HCT116 (cell line): ENCODE results near the gene CYP46A1. TPM values are rescaled to one million over a fixed set of nuclear protein-coding genes. Genes with fewer than 3 reads are reported as not detected.

Experiments
- ATAC-seq: fragments of 200-7000 bp; cut with Tn5 transposase; 2 replicates; pipeline ENCODE4 v1.9.1; 2020; ENCODE audit warnings: mild to moderate bottlenecking, moderate library complexity
- BruUV-seq: library from RNA; stranded (reverse); fragments of 400-500 nt; replicated peaks from 2 replicates; lab custom pipeline; 2021; lab: Mats Ljungman, UMichigan
- CTCF ChIA-PET: fragments of 300-600 bp; sonication (Branson Sonifier 250); formaldehyde crosslinking; loops from one replicate; lab custom pipeline; 2021; ENCODE audit warnings: antibody characterized with exemption; lab: Charles Lee
- POLR2A ChIA-PET: fragments of 300-600, 350-600 bp; sonication (Branson Sonifier 250); formaldehyde crosslinking; loops from one replicate; lab custom pipeline; 2021; ENCODE audit warnings: antibody characterized with exemption; lab: Charles Lee
- RAD21 ChIA-PET, 2 experiments: fragments of 300-600 bp; sonication (Branson Sonifier 250); formaldehyde crosslinking; loops; one replicate each; lab custom pipeline; 2023; ENCODE audit warnings: low total read pairs in 2 of 2; ENCODE audit not compliant: uncharacterized antibody in 2 of 2, unreplicated experiment in 2 of 2, low non-redundant PET in 1 of 2; lab: Charles Lee
- DNase-seq: peaks from one replicate; pipeline ENCODE4 v3.0.0-alpha.2; 2010; ENCODE audit warnings: low read depth, low spot score
- H2AFZ ChIP-seq: fragments of 200-600 bp; shearing (Covaris generic), sonication (generic); 2 replicates; pipeline ENCODE4 v1.6.1; 2017; ENCODE audit warnings: low read depth, mixed run types, mixed read lengths, antibody characterized with exemption, low read length; ENCODE audit not compliant: poor library complexity, severe bottlenecking
- H3K27ac ChIP-seq: 2 replicates; pipeline ENCODE4 v1.5.1; 2012; ENCODE audit warnings: low read depth, low read length
- H3K27me3 ChIP-seq: fragments of 200-600 bp; sonication (generic); 2 replicates; pipeline ENCODE4 v1.6.1; 2016; ENCODE audit warnings: mixed run types, low read length, mixed read lengths; ENCODE audit not compliant: insufficient read depth
- H3K36me3 ChIP-seq, 2 experiments: fragments of 200-500 bp in 1 of 2; fragments of 200-600 bp in 1 of 2; sonication (Bioruptor generic) in 1 of 2; sonication (generic) in 1 of 2; 2 replicates each; pipeline versions ENCODE4 v1.5.1 to v1.6.1; 2014 to 2016; ENCODE audit warnings: low read length in 2 of 2, inconsistent platforms in 1 of 2, mixed read lengths in 1 of 2, mixed run types in 1 of 2; ENCODE audit not compliant: insufficient read depth in 2 of 2, control insufficient read depth in 1 of 2
- H3K4me1 ChIP-seq, 2 experiments: fragments of 200-600 bp in 1 of 2; sonication (generic) in 1 of 2; 2 replicates each; pipeline versions ENCODE4 v1.5.1 to v1.6.1; 2012 to 2017; ENCODE audit warnings: low read length in 2 of 2, inconsistent platforms in 1 of 2, mild to moderate bottlenecking in 1 of 2, mixed read lengths in 1 of 2, mixed run types in 1 of 2, moderate library complexity in 1 of 2; ENCODE audit not compliant: insufficient read depth in 2 of 2, control insufficient read depth in 1 of 2
- H3K4me2 ChIP-seq: fragments of 200-600 bp; sonication (generic); 2 replicates; pipeline ENCODE4 v1.6.1; 2017; ENCODE audit warnings: mixed run types, low read length, mixed read lengths
- H3K4me3 ChIP-seq, 2 experiments: fragments of 200-600 bp in 1 of 2; sonication (generic) in 1 of 2; replicated peaks in 1 of 2; 2 replicates each; pipeline ENCODE4 v1.5.1; 2011 to 2016; ENCODE audit warnings: low read length in 2 of 2, control low read depth in 1 of 2, low read depth in 1 of 2, mild to moderate bottlenecking in 1 of 2, mixed read lengths in 1 of 2, mixed run types in 1 of 2
- H3K79me2 ChIP-seq: fragments of 200-600 bp; sonication (generic); 2 replicates; pipeline ENCODE4 v1.6.1; 2017; ENCODE audit warnings: mild to moderate bottlenecking, mixed run types, low read length, moderate library complexity, mixed read lengths; ENCODE audit not compliant: insufficient read depth
- H3K9ac ChIP-seq: fragments of 200-600 bp; sonication (generic); 2 replicates; pipeline ENCODE4 v1.6.1; 2016; ENCODE audit warnings: low read length, mixed read lengths
- H3K9me2 ChIP-seq: fragments of 200-600 bp; sonication (generic), shearing (Covaris generic); 2 replicates; pipeline ENCODE4 v1.6.1; 2017; ENCODE audit warnings: mixed run types, mild to moderate bottlenecking, moderate library complexity; ENCODE audit not compliant: insufficient read depth
- H3K9me3 ChIP-seq, 2 experiments: fragments of 200-500 bp in 1 of 2; fragments of 200-600 bp in 1 of 2; sonication (Bioruptor generic) in 1 of 2; sonication (generic) in 1 of 2; 2 replicates each; pipeline ENCODE4 v1.6.1; 2014 to 2017; ENCODE audit warnings: low read length in 2 of 2, mixed read lengths in 2 of 2, inconsistent platforms in 1 of 2, low read depth in 1 of 2, mild to moderate bottlenecking in 1 of 2, mixed run types in 1 of 2, moderate library complexity in 1 of 2; ENCODE audit not compliant: control insufficient read depth in 1 of 2, insufficient read depth in 1 of 2
- H4K20me1 ChIP-seq: fragments of 200-600 bp; sonication (generic), shearing (Covaris generic); 2 replicates; pipeline ENCODE4 v1.6.1; 2017; ENCODE audit warnings: mixed run types, mild to moderate bottlenecking, moderate library complexity; ENCODE audit not compliant: insufficient read depth
- EGR1 ChIP-seq: IDR thresholded peaks from 2 replicates; pipeline ENCODE4 v1.6.1; 2012; ENCODE audit warnings: low read depth
- ELF1 ChIP-seq: IDR thresholded peaks from 2 replicates; pipeline ENCODE4 v1.6.1; 2012; ENCODE audit warnings: low read depth, borderline replicate concordance
- EZH2 ChIP-seq: fragments of 200-600 bp; sonication (generic); IDR thresholded peaks from 2 replicates; pipeline ENCODE4 v1.6.1; 2017; ENCODE audit warnings: antibody characterized with exemption, mixed run types
- FOSL1 ChIP-seq: IDR thresholded peaks from 2 replicates; pipeline ENCODE4 v1.6.1; 2012; ENCODE audit warnings: low read depth
- JUND ChIP-seq: IDR thresholded peaks from 2 replicates; pipeline ENCODE4 v1.6.1; 2012
- POLR2A ChIP-seq: IDR thresholded peaks from 2 replicates; pipeline ENCODE4 v1.7.0; 2011; ENCODE audit warnings: borderline replicate concordance; ENCODE audit not compliant: insufficient read depth, insufficient read length; ENCODE audit errors: extremely low read depth
- POLR2AphosphoS5 ChIP-seq: IDR thresholded peaks from 2 replicates; pipeline ENCODE4 v1.6.1; 2011; ENCODE audit warnings: mild to moderate bottlenecking, low read depth, low read length, moderate library complexity
- RAD21 ChIP-seq: IDR thresholded peaks from 2 replicates; pipeline ENCODE4 v1.6.1; 2012; ENCODE audit warnings: low read depth, mild to moderate bottlenecking
- SIN3A ChIP-seq: IDR thresholded peaks from 2 replicates; pipeline ENCODE4 v1.6.1; 2012; ENCODE audit warnings: low read depth
- SP1 ChIP-seq: IDR thresholded peaks from 2 replicates; pipeline ENCODE4 v1.6.1; 2012; ENCODE audit warnings: low read depth
- SRF ChIP-seq: IDR thresholded peaks from 2 replicates; pipeline ENCODE4 v1.6.1; 2012; ENCODE audit warnings: low read depth
- TCF7L2 ChIP-seq: IDR thresholded peaks from 2 replicates; pipeline ENCODE4 v1.7.0; 2011; ENCODE audit warnings: borderline replicate concordance, inconsistent platforms; ENCODE audit not compliant: insufficient read depth, insufficient read length; ENCODE audit errors: extremely low read depth
- YY1 ChIP-seq: IDR thresholded peaks from 2 replicates; pipeline ENCODE4 v1.6.1; 2011; ENCODE audit warnings: low read length, low read depth, moderate library complexity, mild to moderate bottlenecking; ENCODE audit not compliant: insufficient replicate concordance; ENCODE audit errors: extremely low read depth
- intact Hi-C: fragments of 100-400 bp; cut with micrococcal nuclease; formaldehyde crosslinking; loops from 2 replicates; pipeline ENCODE4 v1.10.0; 2022
- total RNA-seq: library from RNA; stranded (reverse); gene quantifications from one replicate; pipeline ENCODE4 v1.2.1, GENCODE V29; 2021; ENCODE audit not compliant: unreplicated experiment
- TF ChIP-seq, protein P1 (sequence below), 3 experiments: fragments of 200-600 bp in 1 of 3; sonication (generic) in 1 of 3; IDR thresholded peaks in 2 of 3; conservative IDR thresholded peaks in 1 of 3; 2 replicates each; pipeline ENCODE4 v1.5.1; 2012 to 2017; ENCODE audit warnings: low read depth in 2 of 3, low read length in 2 of 3, antibody characterized with exemption in 1 of 3, borderline replicate concordance in 1 of 3, control low read depth in 1 of 3, mild to moderate bottlenecking in 1 of 3, mixed read lengths in 1 of 3, mixed run types in 1 of 3, moderate library complexity in 1 of 3; ENCODE audit not compliant: insufficient read depth in 1 of 3
- TF ChIP-seq, protein P2 (sequence below): IDR thresholded peaks from 2 replicates; pipeline ENCODE4 v1.6.1; 2012
- TF ChIP-seq, protein P3 (sequence below): IDR thresholded peaks from 2 replicates; pipeline ENCODE4 v1.6.1; 2011; ENCODE audit warnings: mild to moderate bottlenecking, low read length, moderate library complexity; ENCODE audit not compliant: insufficient replicate concordance; ENCODE audit errors: extremely low read depth
- TF ChIP-seq, protein P4 (sequence below): IDR thresholded peaks from 2 replicates; pipeline ENCODE4 v1.6.1; 2012
- TF ChIP-seq, protein P5 (sequence below): IDR thresholded peaks from 2 replicates; pipeline ENCODE4 v1.6.1; 2012; ENCODE audit warnings: low read depth

CYP46A1 gene
- total RNA-seq, 1 experiment from 2014 or later, result 0.76 TPM

DNA sequence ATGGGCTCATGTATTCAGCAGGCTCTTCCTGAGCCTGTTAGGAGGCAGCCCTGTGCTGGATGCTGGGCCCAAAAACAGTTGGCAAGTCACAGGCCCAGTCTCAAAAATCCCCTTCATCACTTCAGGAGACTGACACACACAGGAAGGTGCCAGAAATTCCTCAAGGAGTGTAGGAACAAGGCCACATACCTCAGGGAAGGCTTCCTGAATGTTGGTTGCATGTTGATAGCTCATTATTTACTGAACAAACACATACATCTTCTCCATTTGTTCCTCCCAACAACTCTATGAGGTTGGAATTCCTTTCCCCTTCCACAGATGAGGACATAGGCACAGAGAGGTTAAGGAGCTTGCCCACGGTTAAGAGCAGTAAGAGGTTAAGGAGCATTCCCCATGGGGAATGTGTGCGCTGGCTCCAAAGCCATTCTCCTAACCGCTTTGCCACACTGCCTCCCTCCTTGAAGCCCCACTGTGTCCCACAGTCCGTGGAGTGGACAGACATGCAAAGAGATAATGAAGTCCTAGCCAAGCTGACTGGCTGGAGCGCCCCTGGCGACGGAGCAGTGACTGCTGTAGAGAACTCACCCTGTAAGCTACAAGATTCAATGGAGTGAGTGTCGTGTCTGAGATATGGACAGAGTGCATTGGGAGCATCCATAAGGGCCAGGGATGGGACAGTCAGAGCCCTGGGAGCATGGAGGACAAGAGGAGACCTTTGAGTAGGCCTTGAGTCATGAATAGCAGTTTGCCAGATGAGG lies 35.9 kb upstream of the CYP46A1 start:
- CTCF ChIA-PET, result no interaction called here
- H4K20me1 ChIP-seq, result no peaks in the 10 kb centered on the region
- no peaks in the 10 kb centered on the region for H3K36me3 ChIP-seq
- RAD21 ChIA-PET, result no interaction called here
- TF ChIP-seq POLR2AphosphoS5 (no peak), ELF1 (no peak), EGR1 (no peak), FOSL1 (no peak), TCF7L2 (no peak), POLR2A (no peak), SP1 (no peak), SIN3A (no peak), SRF (no peak), EZH2 (no peak), JUND (no peak), RAD21 (no peak), YY1 (no peak)
- TF ChIP-seq, protein P1, sequence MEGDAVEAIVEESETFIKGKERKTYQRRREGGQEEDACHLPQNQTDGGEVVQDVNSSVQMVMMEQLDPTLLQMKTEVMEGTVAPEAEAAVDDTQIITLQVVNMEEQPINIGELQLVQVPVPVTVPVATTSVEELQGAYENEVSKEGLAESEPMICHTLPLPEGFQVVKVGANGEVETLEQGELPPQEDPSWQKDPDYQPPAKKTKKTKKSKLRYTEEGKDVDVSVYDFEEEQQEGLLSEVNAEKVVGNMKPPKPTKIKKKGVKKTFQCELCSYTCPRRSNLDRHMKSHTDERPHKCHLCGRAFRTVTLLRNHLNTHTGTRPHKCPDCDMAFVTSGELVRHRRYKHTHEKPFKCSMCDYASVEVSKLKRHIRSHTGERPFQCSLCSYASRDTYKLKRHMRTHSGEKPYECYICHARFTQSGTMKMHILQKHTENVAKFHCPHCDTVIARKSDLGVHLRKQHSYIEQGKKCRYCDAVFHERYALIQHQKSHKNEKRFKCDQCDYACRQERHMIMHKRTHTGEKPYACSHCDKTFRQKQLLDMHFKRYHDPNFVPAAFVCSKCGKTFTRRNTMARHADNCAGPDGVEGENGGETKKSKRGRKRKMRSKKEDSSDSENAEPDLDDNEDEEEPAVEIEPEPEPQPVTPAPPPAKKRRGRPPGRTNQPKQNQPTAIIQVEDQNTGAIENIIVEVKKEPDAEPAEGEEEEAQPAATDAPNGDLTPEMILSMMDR (IDR thresholded peaks at IDR 0.05 in 2 of 3, conservative IDR thresholded peaks at IDR 0.05 in 1 of 3; ENCODE audit: borderline replicate concordance in 1 of 3, insufficient read depth in 1 of 3, low read depth in 2 of 3, low read length in 2 of 3), result no peak
- TF ChIP-seq, protein P2, sequence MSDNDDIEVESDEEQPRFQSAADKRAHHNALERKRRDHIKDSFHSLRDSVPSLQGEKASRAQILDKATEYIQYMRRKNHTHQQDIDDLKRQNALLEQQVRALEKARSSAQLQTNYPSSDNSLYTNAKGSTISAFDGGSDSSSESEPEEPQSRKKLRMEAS, result no peak
- TF ChIP-seq, protein P3, sequence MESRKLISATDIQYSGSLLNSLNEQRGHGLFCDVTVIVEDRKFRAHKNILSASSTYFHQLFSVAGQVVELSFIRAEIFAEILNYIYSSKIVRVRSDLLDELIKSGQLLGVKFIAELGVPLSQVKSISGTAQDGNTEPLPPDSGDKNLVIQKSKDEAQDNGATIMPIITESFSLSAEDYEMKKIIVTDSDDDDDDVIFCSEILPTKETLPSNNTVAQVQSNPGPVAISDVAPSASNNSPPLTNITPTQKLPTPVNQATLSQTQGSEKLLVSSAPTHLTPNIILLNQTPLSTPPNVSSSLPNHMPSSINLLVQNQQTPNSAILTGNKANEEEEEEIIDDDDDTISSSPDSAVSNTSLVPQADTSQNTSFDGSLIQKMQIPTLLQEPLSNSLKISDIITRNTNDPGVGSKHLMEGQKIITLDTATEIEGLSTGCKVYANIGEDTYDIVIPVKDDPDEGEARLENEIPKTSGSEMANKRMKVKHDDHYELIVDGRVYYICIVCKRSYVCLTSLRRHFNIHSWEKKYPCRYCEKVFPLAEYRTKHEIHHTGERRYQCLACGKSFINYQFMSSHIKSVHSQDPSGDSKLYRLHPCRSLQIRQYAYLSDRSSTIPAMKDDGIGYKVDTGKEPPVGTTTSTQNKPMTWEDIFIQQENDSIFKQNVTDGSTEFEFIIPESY, result no peak
- TF ChIP-seq, protein P4, sequence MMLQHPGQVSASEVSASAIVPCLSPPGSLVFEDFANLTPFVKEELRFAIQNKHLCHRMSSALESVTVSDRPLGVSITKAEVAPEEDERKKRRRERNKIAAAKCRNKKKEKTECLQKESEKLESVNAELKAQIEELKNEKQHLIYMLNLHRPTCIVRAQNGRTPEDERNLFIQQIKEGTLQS, result no peak
- TF ChIP-seq, protein P5, sequence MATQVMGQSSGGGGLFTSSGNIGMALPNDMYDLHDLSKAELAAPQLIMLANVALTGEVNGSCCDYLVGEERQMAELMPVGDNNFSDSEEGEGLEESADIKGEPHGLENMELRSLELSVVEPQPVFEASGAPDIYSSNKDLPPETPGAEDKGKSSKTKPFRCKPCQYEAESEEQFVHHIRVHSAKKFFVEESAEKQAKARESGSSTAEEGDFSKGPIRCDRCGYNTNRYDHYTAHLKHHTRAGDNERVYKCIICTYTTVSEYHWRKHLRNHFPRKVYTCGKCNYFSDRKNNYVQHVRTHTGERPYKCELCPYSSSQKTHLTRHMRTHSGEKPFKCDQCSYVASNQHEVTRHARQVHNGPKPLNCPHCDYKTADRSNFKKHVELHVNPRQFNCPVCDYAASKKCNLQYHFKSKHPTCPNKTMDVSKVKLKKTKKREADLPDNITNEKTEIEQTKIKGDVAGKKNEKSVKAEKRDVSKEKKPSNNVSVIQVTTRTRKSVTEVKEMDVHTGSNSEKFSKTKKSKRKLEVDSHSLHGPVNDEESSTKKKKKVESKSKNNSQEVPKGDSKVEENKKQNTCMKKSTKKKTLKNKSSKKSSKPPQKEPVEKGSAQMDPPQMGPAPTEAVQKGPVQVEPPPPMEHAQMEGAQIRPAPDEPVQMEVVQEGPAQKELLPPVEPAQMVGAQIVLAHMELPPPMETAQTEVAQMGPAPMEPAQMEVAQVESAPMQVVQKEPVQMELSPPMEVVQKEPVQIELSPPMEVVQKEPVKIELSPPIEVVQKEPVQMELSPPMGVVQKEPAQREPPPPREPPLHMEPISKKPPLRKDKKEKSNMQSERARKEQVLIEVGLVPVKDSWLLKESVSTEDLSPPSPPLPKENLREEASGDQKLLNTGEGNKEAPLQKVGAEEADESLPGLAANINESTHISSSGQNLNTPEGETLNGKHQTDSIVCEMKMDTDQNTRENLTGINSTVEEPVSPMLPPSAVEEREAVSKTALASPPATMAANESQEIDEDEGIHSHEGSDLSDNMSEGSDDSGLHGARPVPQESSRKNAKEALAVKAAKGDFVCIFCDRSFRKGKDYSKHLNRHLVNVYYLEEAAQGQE, result no peak
- intact Hi-C loops, result no loop called here
- H3K4me3 ChIP-seq, result no peak overlapping the region
- H2AFZ ChIP-seq, result no peak overlapping the region
- POLR2A ChIA-PET, result no interaction called here
- H3K9me3 ChIP-seq, result no peaks in the 10 kb centered on the region
- no peak overlapping the region for H3K9ac ChIP-seq
- no peaks in the 10 kb centered on the region for H3K27me3 ChIP-seq
- DNase-seq, result no peak
- no TSS peak for BruUV-seq
- ATAC-seq, result no peak
- H3K4me1 ChIP-seq, result no peaks in the 10 kb centered on the region
- no peaks in the 10 kb centered on the region for H3K79me2 ChIP-seq
- no peaks in the 10 kb centered on the region for H3K9me2 ChIP-seq
- no peak overlapping the region for H3K27ac ChIP-seq
- H3K4me2 ChIP-seq, result no peak overlapping the region
